ENCODE data around the gene PPP1R14D.

Gene PPP1R14D

GRCh38 chr15:40852529-40852928, 24.0 kb upstream of the PPP1R14D start:
- no peak for DNase-seq (ENCODE audit: low read depth)

- DNase-seq (ENCODE audit: low read depth) = no peak
Observed at GRCh38 chr15:40850576-40851112, 22.1 kb upstream of the PPP1R14D start.

GRCh38 chr15:40847223-40847961, 18.9 kb upstream of the PPP1R14D start:
- DNase-seq (ENCODE audit: low read depth) = no peak

- no peak for DNase-seq (ENCODE audit: low read depth)
Observed at GRCh38 chr15:40846841-40847222, 18.3 kb upstream of the PPP1R14D start.

GRCh38 chr15:40845511-40846284, 17.2 kb upstream of the PPP1R14D start:
- DNase-seq (ENCODE audit: low read depth) = no peak

GRCh38 chr15:40845036-40845435, 16.5 kb upstream of the PPP1R14D start:
- no peak for DNase-seq (ENCODE audit: low read depth)

GRCh38 chr15:40844696-40845030, 16.2 kb upstream of the PPP1R14D start:
- DNase-seq (ENCODE audit: low read depth) = no peak

- peak; percentile 58 for DNase-seq (ENCODE audit: low read depth)
Observed at GRCh38 chr15:40843885-40844695, 15.6 kb upstream of the PPP1R14D start, which contains the start of gene SPINT1. Gene SPINT1 (plus strand): TSS chr15:40844048. CDS start chr15:40844555, 507 bp downstream.

GRCh38 chr15:40843261-40843884, 14.9 kb upstream of the PPP1R14D start:
- no peak for DNase-seq (ENCODE audit: low read depth)

GRCh38 chr15:40841741-40842140, 13.2 kb upstream of the PPP1R14D start:
- no peak for DNase-seq (ENCODE audit: low read depth)

GRCh38 chr15:40838756-40839155, 10.2 kb upstream of the PPP1R14D start:
- no peak for DNase-seq (ENCODE audit: low read depth)

GRCh38 chr15:40836020-40836419, 7.5 kb upstream of the PPP1R14D start:
- DNase-seq (ENCODE audit: low read depth) = no peak

- DNase-seq (ENCODE audit: low read depth) = no peak
Observed at GRCh38 chr15:40832903-40833302, 4.4 kb upstream of the PPP1R14D start.

GRCh38 chr15:40831861-40832260, 3.4 kb upstream of the PPP1R14D start:
- no peak for DNase-seq (ENCODE audit: low read depth)

GRCh38 chr15:40830884-40831283, 2.4 kb upstream of the PPP1R14D start:
- no peak for DNase-seq (ENCODE audit: low read depth)

- DNase-seq (ENCODE audit: low read depth) = no peak
Observed at GRCh38 chr15:40829115-40829514, 607 bp upstream of the PPP1R14D start.

GRCh38 chr15:40826423-40827075, 2.0 kb downstream of the PPP1R14D start:
- no peak for DNase-seq (ENCODE audit: low read depth)

- DNase-seq (ENCODE audit: low read depth) = no peak
Observed at GRCh38 chr15:40825661-40826422, 2.7 kb downstream of the PPP1R14D start.

GRCh38 chr15:40823572-40824343, 4.8 kb downstream of the PPP1R14D start:
- DNase-seq (ENCODE audit: low read depth) = no peak

GRCh38 chr15:40821195-40821594, 7.3 kb downstream of the PPP1R14D start:
- no peak for DNase-seq (ENCODE audit: low read depth)

Measured in stimulated activated CD8-positive, alpha-beta memory T cell treated with anti-CD3 and anti-CD28 coated beads, Interleukin-12 subunit alpha, Interleukin-12 subunit beta, amount 100 ng/mL, for 4 hours (primary cell).